Erythroblast (primary cell): ENCODE measurements around the gene EXOC1.

Source experiments
- GATA1 ChIP-seq: IDR thresholded peaks from 2 replicates; pipeline ENCODE4 v1.6.1; 2011; ENCODE audit warnings: low read depth, mild to moderate bottlenecking, control low read depth, low read length, moderate library complexity
- POLR2A ChIP-seq: IDR thresholded peaks from 2 replicates; pipeline ENCODE4 v1.6.1; 2011; ENCODE audit warnings: mild to moderate bottlenecking, low read length

DNA sequence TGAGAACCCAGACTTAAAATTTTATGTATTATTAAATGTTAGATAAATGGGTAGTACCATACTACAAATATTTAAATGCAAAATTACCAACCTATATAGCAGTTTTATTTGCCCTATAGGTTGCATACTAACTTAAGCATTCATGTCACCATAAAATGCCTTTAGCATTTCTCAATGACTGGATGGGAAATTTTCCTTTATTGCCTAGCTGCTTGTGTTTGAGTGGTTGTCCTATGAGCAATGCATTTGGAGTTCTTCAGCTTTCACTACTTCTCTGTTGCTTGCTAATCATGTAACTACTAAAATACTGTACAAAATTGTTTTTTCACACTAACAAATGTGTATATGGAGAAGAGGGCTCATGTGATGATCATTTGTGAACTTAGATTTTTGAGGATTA, 51.1 kb downstream of the EXOC1 start:
- TF ChIP-seq POLR2A (no peak), GATA1 (no peak)
